GM21423 (cell line): ENCODE results near the gene CEP41.
"Not testable (repeated sequence)": the region's sequence is repeated elsewhere in the genome, so short reads cannot be mapped to it uniquely, and the experiment has no call there.

ENCODE experiments used
- ATAC-seq: cut with Tn5 transposase; IDR thresholded peaks from one replicate; pipeline ENCODE4 v1.9.1; 2021; ENCODE audit warnings: mild to moderate bottlenecking, moderate library complexity; ENCODE audit not compliant: unreplicated experiment

Gene CEP41

GRCh38 chr7:130393101-130393561 is 47.7 kb downstream of the CEP41 start:
- ATAC-seq = no peak

- no peak for ATAC-seq
These were observed 50.3 kb downstream of the CEP41 start for GRCh38 chr7:130390486-130390885.

- no peak for ATAC-seq
These were observed 52.1 kb downstream of the CEP41 start for GRCh38 chr7:130388671-130389070.

- ATAC-seq = no peak
These were observed 53.0 kb downstream of the CEP41 start for GRCh38 chr7:130387628-130388403.

GRCh38 chr7:130387306-130387627 is 53.5 kb downstream of the CEP41 start:
- ATAC-seq = no peak

GRCh38 chr7:130386876-130387275 is 53.9 kb downstream of the CEP41 start:
- no peak for ATAC-seq

GRCh38 chr7:130385600-130386066 is 55.2 kb downstream of the CEP41 start:
- ATAC-seq = no peak

GRCh38 chr7:130384841-130385599 is 55.8 kb downstream of the CEP41 start:
- no peak for ATAC-seq

GRCh38 chr7:130384371-130384801 is 56.4 kb downstream of the CEP41 start:
- no peak for ATAC-seq

GRCh38 chr7:130383187-130383980 is 57.4 kb downstream of the CEP41 start:
- no peak for ATAC-seq

GRCh38 chr7:130381468-130382312 is 59.1 kb downstream of the CEP41 start:
- no peak for ATAC-seq

GRCh38 chr7:130380861-130381455 is 59.9 kb downstream of the CEP41 start:
- ATAC-seq = no peak

- ATAC-seq = no peak
These were observed 60.6 kb downstream of the CEP41 start, which contains the start of gene CPA1 for GRCh38 chr7:130379921-130380860. Gene CPA1, plus strand, starts transcription at chr7:130380494. Its CDS starts 27 bp downstream, at chr7:130380521.

- ATAC-seq = no peak
These were observed 61.3 kb downstream of the CEP41 start for GRCh38 chr7:130379532-130379920.

GRCh38 chr7:130379019-130379418 is 61.8 kb downstream of the CEP41 start:
- no peak for ATAC-seq

- no peak for ATAC-seq
These were observed 63.6 kb downstream of the CEP41 start for GRCh38 chr7:130377178-130377577.

- ATAC-seq = not testable (repeated sequence)
These were observed 64.4 kb downstream of the CEP41 start for GRCh38 chr7:130376461-130376860.

- ATAC-seq = no peak
These were observed 66.3 kb downstream of the CEP41 start for GRCh38 chr7:130374507-130374906.
